H1 (cell line): Measurements from ENCODE around the gene MCM6. TPM values are rescaled to one million over a fixed set of nuclear protein-coding genes. Genes with fewer than 3 reads are reported as not detected.

Experiments
- CTCF ChIA-PET: fragments of 300-600 bp; sonication (Branson Sonifier 250); formaldehyde crosslinking; loops from one replicate; lab custom pipeline; 2021; ENCODE audit not compliant: partially characterized antibody; lab: Charles Lee
- POLR2A ChIA-PET: fragments of 300-600 bp; sonication (Branson Sonifier 250); formaldehyde crosslinking; loops from one replicate; lab custom pipeline; 2021; ENCODE audit warnings: inconsistent platforms; ENCODE audit not compliant: partially characterized antibody; lab: Charles Lee
- DNase-seq, 2 experiments: peaks; one replicate each; pipeline versions ENCODE4 v3.0.0 to v3.0.0-alpha.2; 2010 to 2022; ENCODE audit warnings: low spot score in 2 of 2, low read depth in 1 of 2, mixed read lengths in 1 of 2
- FAIRE-seq: peaks from 2 replicates; lab custom pipeline; 2011; peaks lifted over from hg19 to GRCh38; lab: Jason Lieb, UNC
- H2AFZ ChIP-seq: 2 replicates; pipeline ENCODE4 v1.8.1; 2012; ENCODE audit warnings: low read length, inconsistent platforms
- H2AK5ac ChIP-seq: 2 replicates; pipeline ENCODE4 v1.6.1; 2013; ENCODE audit warnings: low read depth, low read length
- H2BK120ac ChIP-seq: replicated peaks from 2 replicates; pipeline ENCODE3; 2013; ENCODE audit warnings: low read depth, low read length, inconsistent platforms
- H2BK12ac ChIP-seq: 2 replicates; pipeline ENCODE4 v1.6.1; 2013; ENCODE audit warnings: low read depth, low read length
- H2BK15ac ChIP-seq: 2 replicates; pipeline ENCODE4 v1.6.1; 2013; ENCODE audit warnings: low read length
- H2BK20ac ChIP-seq: 2 replicates; pipeline ENCODE4 v1.6.1; 2013; ENCODE audit warnings: low read length
- H2BK5ac ChIP-seq: 2 replicates; pipeline ENCODE4 v1.6.1; 2013; ENCODE audit warnings: low read depth, low read length
- H3K14ac ChIP-seq: 2 replicates; pipeline ENCODE4 v1.6.1; 2013; ENCODE audit warnings: inconsistent platforms; ENCODE audit not compliant: insufficient read length
- H3K18ac ChIP-seq: 2 replicates; pipeline ENCODE4 v1.6.1; 2013; ENCODE audit warnings: low read length; ENCODE audit errors: extremely low read depth
- H3K23ac ChIP-seq: 2 replicates; pipeline ENCODE4 v1.6.1; 2013; ENCODE audit warnings: inconsistent platforms; ENCODE audit not compliant: insufficient read length
- H3K23me2 ChIP-seq: 2 replicates; pipeline ENCODE4 v1.6.1; 2013; ENCODE audit warnings: low read depth, low read length
- H3K27ac ChIP-seq: 2 replicates; pipeline ENCODE4 v1.6.1; 2011; ENCODE audit warnings: low read depth, low read length, inconsistent platforms
- H3K27me3 ChIP-seq, 4 experiments: replicated peaks in 1 of 4; 1 replicate in 1 of 4; 2 replicates in 3 of 4; pipeline versions ENCODE4 v1.6.1 to v1.8.1; 2011 to 2013; ENCODE audit warnings: low read length in 3 of 4, mild to moderate bottlenecking in 3 of 4, inconsistent platforms in 2 of 4, mixed read lengths in 2 of 4, moderate library complexity in 1 of 4; ENCODE audit not compliant: control insufficient read depth in 3 of 4, insufficient read depth in 3 of 4; ENCODE audit errors: extremely low read depth in 1 of 4
- H3K36me3 ChIP-seq, 4 experiments: 2 replicates each; pipeline versions ENCODE4 v1.6.1 to v1.8.1; 2011 to 2013; ENCODE audit warnings: mild to moderate bottlenecking in 4 of 4, low read length in 3 of 4, moderate library complexity in 2 of 4, control low read depth in 1 of 4, inconsistent platforms in 1 of 4; ENCODE audit not compliant: insufficient read depth in 4 of 4, control insufficient read depth in 2 of 4
- H3K4ac ChIP-seq: replicated peaks from 2 replicates; pipeline ENCODE3; 2013; ENCODE audit warnings: low read length, low read depth, mixed read lengths, inconsistent platforms; ENCODE audit not compliant: insufficient read length
- H3K4me1 ChIP-seq, 4 experiments: replicated peaks in 1 of 4; 1 replicate in 1 of 4; 2 replicates in 3 of 4; pipeline versions ENCODE4 v1.6.1 to v1.8.1; 2011 to 2013; ENCODE audit warnings: low read length in 3 of 4, inconsistent platforms in 2 of 4, mixed read lengths in 1 of 4; ENCODE audit not compliant: insufficient read depth in 4 of 4, control insufficient read depth in 3 of 4
- H3K4me2 ChIP-seq, 2 experiments: 2 replicates each; pipeline versions ENCODE4 v1.6.1 to v1.8.1; 2011 to 2013; ENCODE audit warnings: low read depth in 2 of 2, low read length in 2 of 2, control low read depth in 1 of 2, inconsistent platforms in 1 of 2, mild to moderate bottlenecking in 1 of 2; ENCODE audit not compliant: insufficient read depth in 1 of 2
- H3K4me3 ChIP-seq, 4 experiments: fragments of 200-600, 300-600 bp in 1 of 4; sonication (generic), shearing (Covaris generic), sonication (Bioruptor Twin) in 1 of 4; 2 replicates each; pipeline versions ENCODE4 v1.5.1 to v1.8.1; 2011 to 2016; ENCODE audit warnings: low read length in 4 of 4, low read depth in 3 of 4, control low read depth in 2 of 4, inconsistent platforms in 2 of 4, mild to moderate bottlenecking in 2 of 4, mixed read lengths in 1 of 4, moderate library complexity in 1 of 4; ENCODE audit not compliant: insufficient read depth in 2 of 4; ENCODE audit errors: extremely low read depth in 1 of 4
- H3K56ac ChIP-seq: replicated peaks from 2 replicates; pipeline ENCODE3; 2013; ENCODE audit warnings: low read depth, mild to moderate bottlenecking, mixed read lengths, low read length, inconsistent platforms; ENCODE audit not compliant: insufficient read length
- H3K79me1 ChIP-seq: 2 replicates; pipeline ENCODE4 v1.6.1; 2013; ENCODE audit warnings: low read depth, low read length, control low read depth
- H3K79me2 ChIP-seq, 2 experiments: 2 replicates each; pipeline versions ENCODE4 v1.6.1 to v1.8.1; 2012 to 2013; ENCODE audit warnings: low read length in 2 of 2, mild to moderate bottlenecking in 2 of 2, inconsistent platforms in 1 of 2; ENCODE audit not compliant: insufficient read depth in 2 of 2, control insufficient read depth in 1 of 2
- H3K9ac ChIP-seq, 4 experiments: replicated peaks in 1 of 4; 1 replicate in 1 of 4; 2 replicates in 3 of 4; pipeline versions ENCODE4 v1.6.1 to v1.8.1; 2011 to 2013; ENCODE audit warnings: low read depth in 3 of 4, low read length in 3 of 4, control low read depth in 2 of 4, mild to moderate bottlenecking in 2 of 4, moderate library complexity in 2 of 4, inconsistent platforms in 1 of 4; ENCODE audit errors: extremely low read depth in 1 of 4
- H3K9me3 ChIP-seq, 2 experiments: 2 replicates each; pipeline versions ENCODE4 v1.6.1 to v1.8.1; 2012 to 2013; ENCODE audit warnings: mild to moderate bottlenecking in 2 of 2, moderate library complexity in 2 of 2, control low read depth in 1 of 2, inconsistent platforms in 1 of 2, low read depth in 1 of 2, low read length in 1 of 2, mixed read lengths in 1 of 2; ENCODE audit not compliant: insufficient read depth in 2 of 2
- H4K20me1 ChIP-seq, 2 experiments: replicated peaks in 1 of 2; 2 replicates each; pipeline versions ENCODE3 to v1.8.1; 2011 to 2013; ENCODE audit warnings: inconsistent platforms in 2 of 2, low read length in 2 of 2, mild to moderate bottlenecking in 1 of 2; ENCODE audit not compliant: insufficient read depth in 2 of 2, control insufficient read depth in 1 of 2
- H4K5ac ChIP-seq: 2 replicates; pipeline ENCODE4 v1.6.1; 2013; ENCODE audit warnings: low read length, low read depth, mixed read lengths, inconsistent platforms; ENCODE audit not compliant: insufficient read length
- H4K8ac ChIP-seq: 2 replicates; pipeline ENCODE4 v1.8.0; 2013; ENCODE audit warnings: mild to moderate bottlenecking, moderate library complexity, low read length, inconsistent platforms; ENCODE audit not compliant: insufficient read depth; ENCODE audit errors: extremely low read depth
- H4K91ac ChIP-seq: replicated peaks from 2 replicates; pipeline ENCODE3; 2013; ENCODE audit warnings: low read length, mixed read lengths, inconsistent platforms; ENCODE audit not compliant: insufficient read length
- CTCF ChIP-seq, 3 experiments: IDR thresholded peaks; 1 replicate in 2 of 3; 2 replicates in 1 of 3; pipeline versions ENCODE4 v1.5.1 to v1.6.1; 2011; ENCODE audit warnings: low read length in 3 of 3, mild to moderate bottlenecking in 3 of 3, inconsistent platforms in 2 of 3, low read depth in 1 of 3, moderate library complexity in 1 of 3; ENCODE audit not compliant: insufficient read depth in 1 of 3; ENCODE audit errors: control extremely low read depth in 1 of 3
- EZH2 ChIP-seq: fragments of 200-600 bp; sonication (generic); IDR thresholded peaks from 2 replicates; pipeline ENCODE4 v1.7.1; 2012; ENCODE audit warnings: low read depth, mild to moderate bottlenecking, moderate library complexity, low read length, inconsistent platforms; ENCODE audit not compliant: severe bottlenecking
- POLR2A ChIP-seq, 2 experiments: IDR thresholded peaks; 1 replicate in 1 of 2; 2 replicates in 1 of 2; pipeline ENCODE4 v1.6.1; 2011; ENCODE audit warnings: low read depth in 2 of 2, low read length in 2 of 2, mild to moderate bottlenecking in 2 of 2; ENCODE audit errors: control extremely low read depth in 1 of 2
- POU5F1 ChIP-seq: IDR thresholded peaks from 2 replicates; pipeline ENCODE4 v1.6.1; 2011; ENCODE audit warnings: low read depth, mild to moderate bottlenecking, low read length, moderate library complexity
- TCF12 ChIP-seq: IDR thresholded peaks from 2 replicates; pipeline ENCODE4 v1.6.1; 2011; ENCODE audit warnings: low read depth, mild to moderate bottlenecking, low read length
- ZNF274 ChIP-seq: IDR thresholded peaks from 2 replicates; pipeline ENCODE4 v1.7.0; 2012; ENCODE audit warnings: low read length, borderline replicate concordance; ENCODE audit errors: extremely low read depth
- WGBS, 2 experiments: shearing (Covaris generic) in 1 of 2; methylation state at CpG; one replicate each; pipeline versions ENCODE4 v1.1.6 to v1.1.7; 2013 to 2015; ENCODE audit warnings: low lambda C conversion rate in 2 of 2, mixed read lengths in 2 of 2, inconsistent platforms in 1 of 2, low coverage in 1 of 2, missing lambda C conversion rate in 1 of 2; ENCODE audit not compliant: insufficient replicate concordance in 2 of 2, insufficient coverage in 1 of 2, insufficient read length in 1 of 2; ENCODE audit errors: extremely low coverage in 1 of 2, missing lambda C conversion rate in 1 of 2; 5-methylcytosine and 5-hydroxymethylcytosine counted together
- polyA plus RNA-seq, 7 experiments: library from polyadenylated mRNA; depleted of rRNA in 3 of 7; stranded (reverse) in 5 of 7; unstranded in 2 of 7; fragments of >200 nt in 5 of 7; fragments of 200-250 nt in 2 of 7; gene quantifications; 1 replicate in 5 of 7; 2 replicates in 1 of 7; 4 replicates in 1 of 7; pipeline versions ENCODE4 v1.2.1 to v1.2.3, GENCODE V29; 2011 to 2013; ENCODE audit warnings: missing spikeins in 2 of 7, mixed read lengths in 2 of 7
- total RNA-seq: library from RNA; stranded (reverse); fragmentation: NEBNext Ultra II Directional; extraction: Animal tissue kit (Norgen Biotek cat#: 25700); gene quantifications from 2 replicates; pipeline ENCODE4 v1.2.1, GENCODE V29; 2021

MCM6 gene
- total and polyA plus RNA-seq, 2 of the 8 experiments (the other 6 are each of a cell fraction or from before 2014, with no cell fraction given) = 60.2 to 134 TPM

DNA sequence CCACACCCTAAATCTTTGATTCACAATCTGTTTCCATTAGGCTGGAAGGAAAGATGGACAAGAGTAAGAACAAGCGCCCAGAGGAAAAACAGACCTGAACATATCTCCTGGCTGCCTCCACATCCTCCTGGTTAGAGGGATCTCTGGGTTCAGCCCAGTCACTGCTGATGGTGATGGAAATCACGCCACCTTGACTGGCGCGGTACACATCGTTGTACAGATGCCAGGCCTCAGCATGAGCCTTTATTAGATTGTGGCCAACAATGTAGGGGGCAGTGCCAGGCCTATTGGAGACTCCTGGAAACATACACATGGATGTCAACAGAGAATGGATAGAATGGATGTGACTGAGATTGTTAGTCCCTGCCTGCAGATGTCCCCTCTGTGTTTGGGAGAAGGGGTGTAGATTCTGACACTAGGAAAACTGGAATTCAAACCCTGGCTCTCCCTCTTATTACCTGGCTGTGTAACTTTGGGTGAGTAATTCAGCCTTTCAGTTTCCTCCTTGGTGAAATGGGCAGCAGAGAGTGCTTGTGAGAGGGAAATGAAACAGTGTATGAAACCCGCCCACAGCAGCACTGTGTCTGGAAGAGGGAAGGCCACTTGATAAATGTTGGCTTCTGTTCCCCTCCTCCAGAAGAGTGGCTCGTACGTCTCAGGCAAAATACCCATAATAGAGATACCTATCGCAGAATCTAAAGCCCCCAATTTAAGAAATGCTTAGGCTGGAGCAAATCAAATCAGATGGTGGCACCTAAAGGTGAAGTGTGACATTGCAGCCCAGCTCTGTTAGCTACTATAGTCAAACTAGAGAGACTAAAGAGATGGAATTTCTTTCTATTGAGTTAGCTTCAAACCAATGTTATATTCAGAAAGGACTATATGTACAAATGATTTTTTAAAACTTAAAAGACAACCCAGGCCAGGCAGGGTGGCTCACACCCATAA lies 75.5 kb downstream of the MCM6 start:
- FAIRE-seq = no peak
- H3K79me2 ChIP-seq = no peaks in the 10 kb centered on the region

More for the DNA sequence above, 75.5 kb downstream of the MCM6 start:
- TF ChIP-seq POU5F1 (no peak), TCF12 (no peak), EZH2 (no peak), ZNF274 (no peak), POLR2A (IDR thresholded peaks at IDR 0.05; ENCODE audit: control extremely low read depth in 1 of 2, low read depth in 2 of 2, low read length in 2 of 2) (no peak), CTCF (IDR thresholded peaks at IDR 0.05; ENCODE audit: control extremely low read depth in 1 of 3, insufficient read depth in 1 of 3, low read depth in 1 of 3, low read length in 3 of 3) (no peak)
- H3K36me3 ChIP-seq = no peaks in the 10 kb centered on the region
- no peak overlapping the region for H3K14ac ChIP-seq
- peaks cover 15 to 29% of the 10 kb centered on the region in 2 experiments for H3K9me3 ChIP-seq
- DNase-seq = no peak
- H2AK5ac ChIP-seq = no peak overlapping the region
- H4K20me1 ChIP-seq = no peaks in the 10 kb centered on the region
- H3K9ac ChIP-seq = no peak overlapping the region
- H4K91ac ChIP-seq = no peak overlapping the region
- H2BK120ac ChIP-seq = no peak overlapping the region
- no peaks in the 10 kb centered on the region; a peak in 1 of 7 replicates for H3K4me1 ChIP-seq
- no peak overlapping the region for H4K5ac ChIP-seq
- ChIA-PET CTCF (interaction anchor here (1.4 to 5.7 kb wide), 5 partner anchors 11 to 17 kb away, joined by 3 to 87 read pairs (median 22); no protein-coding TSS in a partner anchor), POLR2A (no interaction called here)
- H3K4me3 ChIP-seq = no peak overlapping the region
- no peak overlapping the region for H3K27ac ChIP-seq
- H3K27me3 ChIP-seq = no peaks in the 10 kb centered on the region
- H2AFZ ChIP-seq = no peak overlapping the region
- H2BK12ac ChIP-seq = no peak overlapping the region
- no peaks in the 10 kb centered on the region for H3K23me2 ChIP-seq
- no peak overlapping the region for H3K23ac ChIP-seq
- H3K56ac ChIP-seq = no peak overlapping the region
- H3K4ac ChIP-seq = no peak overlapping the region
- H2BK5ac ChIP-seq = no peak overlapping the region
- no peak overlapping the region for H2BK20ac ChIP-seq
- H3K4me2 ChIP-seq = no peak overlapping the region
- H3K79me1 ChIP-seq = no peaks in the 10 kb centered on the region; the same call in 1 of the 2 replicates
- no peak overlapping the region for H2BK15ac ChIP-seq
- no peak overlapping the region for H3K18ac ChIP-seq
- WGBS, 2 experiments = 80% methylated on average over 9 of the region's 9 CpGs; no CpG with 5 or more reads in 1 of the 2 experiments
- no peak overlapping the region for H4K8ac ChIP-seq
